GM12891 (cell line): Measurements from ENCODE around the gene NFATC2.

Source experiments
- POLR2A ChIP-seq: IDR thresholded peaks from 2 replicates; pipeline ENCODE4 v1.6.1; 2011; ENCODE audit warnings: low read depth, low read length, control low read depth
- POLR2AphosphoS5 ChIP-seq: IDR thresholded peaks from 2 replicates; pipeline ENCODE4 v1.6.1; 2011; ENCODE audit warnings: low read depth, low read length, control low read depth
- SPI1 ChIP-seq: IDR thresholded peaks from 2 replicates; pipeline ENCODE4 v1.6.1; 2011; ENCODE audit warnings: low read depth, low read length, control low read depth
- TAF1 ChIP-seq: IDR thresholded peaks from 2 replicates; pipeline ENCODE4 v1.6.1; 2011; ENCODE audit warnings: low read depth, low read length, control low read depth

- TF ChIP-seq POLR2A = no peak
- TF ChIP-seq POLR2AphosphoS5 = no peak
- TF ChIP-seq TAF1 = no peak
- TF ChIP-seq SPI1 = no peak
These were observed 148.9 kb downstream of the NFATC2 start for GRCh38 chr20:51393571-51393970.
